T-helper 2 cell treated with Interferon-gamma antibody and Interleukin-4, amounts not matched to agents 5 μg/mL and 100 μg/mL, for 36 hours (primary cell): Measurements from ENCODE around the gene ARMC9.
"Not testable (repeated sequence)": the region's sequence is repeated elsewhere in the genome, so short reads cannot be mapped to it uniquely, and the experiment has no call there.

Experiments used
- DNase-seq: peaks from one replicate; pipeline ENCODE4 v3.0.0; 2021; ENCODE audit warnings: low spot score
- H3K27ac Mint-ChIP-seq: one replicate; pipeline ENCODE4 v1.8.0; 2021; ENCODE audit warnings: mild to moderate bottlenecking, mixed read lengths
- H3K27me3 Mint-ChIP-seq: one replicate; pipeline ENCODE4 v1.8.0; 2021; ENCODE audit warnings: low read depth, mixed read lengths
- H3K36me3 Mint-ChIP-seq: one replicate; pipeline ENCODE4 v1.8.0; 2021; ENCODE audit warnings: low read depth, mixed read lengths
- H3K4me1 Mint-ChIP-seq: one replicate; pipeline ENCODE4 v1.8.0; 2021; ENCODE audit warnings: low read depth, mixed read lengths
- H3K4me3 Mint-ChIP-seq: one replicate; pipeline ENCODE4 v1.8.0; 2022; ENCODE audit warnings: mild to moderate bottlenecking, moderate library complexity, mixed read lengths
- H3K9me3 Mint-ChIP-seq: one replicate; pipeline ENCODE4 v1.8.0; 2021; ENCODE audit warnings: mixed read lengths

Gene ARMC9

GRCh38 chr2:231172025-231172424 lies 26.4 kb upstream of the ARMC9 start:
- peaks cover 6% of the 10 kb centered on the region for H3K4me1 Mint-ChIP-seq
- peaks cover 49% of the 10 kb centered on the region for H3K36me3 Mint-ChIP-seq

GRCh38 chr2:231174211-231174651 lies 24.2 kb upstream of the ARMC9 start:
- Mint-ChIP-seq H3K9me3 (no peaks in the 10 kb centered on the region), H3K36me3 (peaks cover 39% of the 10 kb centered on the region), H3K27me3 (no peaks in the 10 kb centered on the region), H3K27ac (no peak overlapping the region), H3K4me1 (peaks cover 2% of the 10 kb centered on the region), H3K4me3 (no peak overlapping the region)
- no peak for DNase-seq

More at GRCh38 chr2:231172025-231172424, 26.4 kb upstream of the ARMC9 start:
- Mint-ChIP-seq H3K4me3 (no peak overlapping the region), H3K27ac (no peak overlapping the region), H3K9me3 (no peaks in the 10 kb centered on the region), H3K27me3 (no peaks in the 10 kb centered on the region)
- no peak for DNase-seq

- Mint-ChIP-seq H3K27me3 (no peaks in the 10 kb centered on the region), H3K27ac (no peak overlapping the region), H3K36me3 (peaks cover 32% of the 10 kb centered on the region), H3K9me3 (no peaks in the 10 kb centered on the region), H3K4me3 (no peak overlapping the region), H3K4me1 (peaks cover 7% of the 10 kb centered on the region)
- no peak for DNase-seq
Observed at GRCh38 chr2:231176066-231176465, 22.4 kb upstream of the ARMC9 start.

- Mint-ChIP-seq H3K27me3 (no peaks in the 10 kb centered on the region), H3K36me3 (peaks cover 27% of the 10 kb centered on the region), H3K27ac (no peak overlapping the region), H3K4me3 (no peak overlapping the region), H3K9me3 (no peaks in the 10 kb centered on the region), H3K4me1 (peaks cover 7% of the 10 kb centered on the region)
- DNase-seq, result no peak
Observed at GRCh38 chr2:231177156-231178025, 21.0 kb upstream of the ARMC9 start.

- peaks cover 20% of the 10 kb centered on the region for H3K36me3 Mint-ChIP-seq
- DNase-seq, H3K4me3 Mint-ChIP-seq, H3K4me1 Mint-ChIP-seq, H3K27me3 Mint-ChIP-seq, H3K9me3 Mint-ChIP-seq, H3K27ac Mint-ChIP-seq: not testable (repeated sequence)
Observed at GRCh38 chr2:231178805-231179204, 19.6 kb upstream of the ARMC9 start.

- H3K27me3 Mint-ChIP-seq, result no peaks in the 10 kb centered on the region
- H3K27ac Mint-ChIP-seq, result no peak overlapping the region
- no peak for DNase-seq
- H3K36me3 Mint-ChIP-seq, result no peaks in the 10 kb centered on the region
- H3K4me3 Mint-ChIP-seq, result no peak overlapping the region
- peaks cover 5% of the 10 kb centered on the region for H3K4me1 Mint-ChIP-seq
- no peaks in the 10 kb centered on the region for H3K9me3 Mint-ChIP-seq
Observed at GRCh38 chr2:231181860-231182512, 16.4 kb upstream of the ARMC9 start.

- no peaks in the 10 kb centered on the region for H3K9me3 Mint-ChIP-seq
- no peaks in the 10 kb centered on the region for H3K36me3 Mint-ChIP-seq
- H3K27ac Mint-ChIP-seq, result no peak overlapping the region
- no peak overlapping the region for H3K4me3 Mint-ChIP-seq
- H3K27me3 Mint-ChIP-seq, result no peaks in the 10 kb centered on the region
- peaks cover 5% of the 10 kb centered on the region for H3K4me1 Mint-ChIP-seq
- no peak for DNase-seq
Observed at GRCh38 chr2:231182513-231182899, 15.9 kb upstream of the ARMC9 start.

GRCh38 chr2:231183851-231184250 lies 14.6 kb upstream of the ARMC9 start:
- Mint-ChIP-seq H3K27ac (no peak overlapping the region), H3K9me3 (no peaks in the 10 kb centered on the region), H3K27me3 (peaks cover 5% of the 10 kb centered on the region), H3K36me3 (no peaks in the 10 kb centered on the region), H3K4me3 (no peak overlapping the region), H3K4me1 (peaks cover 5% of the 10 kb centered on the region)
- DNase-seq, result no peak

- H3K36me3 Mint-ChIP-seq, result no peaks in the 10 kb centered on the region
- peaks cover 5% of the 10 kb centered on the region for H3K27me3 Mint-ChIP-seq
- DNase-seq, result no peak
- no peak overlapping the region for H3K4me3 Mint-ChIP-seq
- no peak overlapping the region for H3K27ac Mint-ChIP-seq
- no peaks in the 10 kb centered on the region for H3K9me3 Mint-ChIP-seq
- peaks cover 5% of the 10 kb centered on the region for H3K4me1 Mint-ChIP-seq
Observed at GRCh38 chr2:231184319-231184718, 14.1 kb upstream of the ARMC9 start.

- Mint-ChIP-seq H3K4me3 (no peak overlapping the region), H3K9me3 (no peaks in the 10 kb centered on the region), H3K27ac (no peak overlapping the region), H3K4me1 (peaks cover 1% of the 10 kb centered on the region), H3K27me3 (peaks cover 10% of the 10 kb centered on the region), H3K36me3 (no peaks in the 10 kb centered on the region)
- no peak for DNase-seq
Observed at GRCh38 chr2:231185050-231185725, 13.2 kb upstream of the ARMC9 start.

- Mint-ChIP-seq H3K4me1 (no peaks in the 10 kb centered on the region), H3K4me3 (no peak overlapping the region), H3K27ac (no peak overlapping the region), H3K36me3 (no peaks in the 10 kb centered on the region), H3K9me3 (no peaks in the 10 kb centered on the region), H3K27me3 (peaks cover 14% of the 10 kb centered on the region)
- DNase-seq, result no peak
Observed at GRCh38 chr2:231185886-231186285, 12.5 kb upstream of the ARMC9 start.

GRCh38 chr2:231186325-231186724 lies 12.1 kb upstream of the ARMC9 start:
- peaks cover 14% of the 10 kb centered on the region for H3K27me3 Mint-ChIP-seq
- no peaks in the 10 kb centered on the region for H3K4me1 Mint-ChIP-seq
- no peaks in the 10 kb centered on the region for H3K36me3 Mint-ChIP-seq
- DNase-seq, result no peak
- H3K4me3 Mint-ChIP-seq, result no peak overlapping the region
- H3K27ac Mint-ChIP-seq, result no peak overlapping the region
- no peaks in the 10 kb centered on the region for H3K9me3 Mint-ChIP-seq

GRCh38 chr2:231187736-231188505 lies 10.5 kb upstream of the ARMC9 start:
- Mint-ChIP-seq H3K4me1 (no peaks in the 10 kb centered on the region), H3K4me3 (no peak overlapping the region), H3K36me3 (no peaks in the 10 kb centered on the region), H3K27ac (no peak overlapping the region), H3K27me3 (peaks cover 27% of the 10 kb centered on the region), H3K9me3 (no peaks in the 10 kb centered on the region)
- no peak for DNase-seq
